Measurements from ENCODE around the gene TBRG4.
A peak's percentile ranks its signal among the peaks of the same experiment; 100 is the strongest.

The TBRG4 gene

GRCh38 chr7:45145881-45146280, 34.4 kb upstream of the TBRG4 start:
- Histone ChIP-seq H4K20me1 (ENCODE audit: control insufficient read depth, insufficient read depth, low read depth, low read length) (no peaks in the 10 kb centered on the region), H3K4me1 (ENCODE audit: control insufficient read depth, low read length) (peaks cover 4% of the 10 kb centered on the region)

GRCh38 chr7:45143616-45144015, 32.1 kb upstream of the TBRG4 start:
- H3K36me3 ChIP-seq (ENCODE audit: control insufficient read depth, low read length) = peaks cover 3% of the 10 kb centered on the region
- no peaks in the 10 kb centered on the region for H4K20me1 ChIP-seq (ENCODE audit: control insufficient read depth, insufficient read depth, low read depth, low read length)
- TF ChIP-seq EZH2phosphoT487 (IDR thresholded peaks at IDR 0.05; ENCODE audit: borderline replicate concordance, low read length) = no peak
- TF ChIP-seq CTCF (IDR thresholded peaks at IDR 0.05; ENCODE audit: low read depth, low read length, poor library complexity, severe bottlenecking) = no peak
- no peaks in the 10 kb centered on the region for H3F3A ChIP-seq (ENCODE audit: control insufficient read depth, insufficient read depth)
- H3K79me2 ChIP-seq (ENCODE audit: control insufficient read depth, low read length) = no peaks in the 10 kb centered on the region
- H3K9me3 ChIP-seq (ENCODE audit: control insufficient read depth, insufficient read depth, low read length) = peaks cover 7% of the 10 kb centered on the region; the same call in 1 of the 2 replicates
- H3K27ac ChIP-seq (ENCODE audit: low read depth, low read length) = no peak overlapping the region
- H3K27me3 ChIP-seq (ENCODE audit: control insufficient read depth, low read length) = peaks cover 18% of the 10 kb centered on the region
- H3K4me1 ChIP-seq (ENCODE audit: control insufficient read depth, low read length) = peaks cover 24% of the 10 kb centered on the region
- H3K4me3 ChIP-seq (ENCODE audit: low read length) = no peak overlapping the region
- no peak overlapping the region for H3K4me2 ChIP-seq (ENCODE audit: low read length)
- no peaks in the 10 kb centered on the region for H3K9me2 ChIP-seq (replicated peaks; ENCODE audit: control insufficient read depth, low read length)

More at GRCh38 chr7:45145881-45146280, 34.4 kb upstream of the TBRG4 start:
- Histone ChIP-seq H3K4me2 (ENCODE audit: low read length) (no peak overlapping the region), H3K4me3 (ENCODE audit: low read length) (no peak overlapping the region), H3K9me3 (ENCODE audit: control insufficient read depth, insufficient read depth, low read length) (peaks cover 3% of the 10 kb centered on the region; the same call in 1 of the 2 replicates), H3K79me2 (ENCODE audit: control insufficient read depth, low read length) (no peaks in the 10 kb centered on the region), H3K27me3 (ENCODE audit: control insufficient read depth, low read length) (peaks cover 29% of the 10 kb centered on the region), H3K27ac (ENCODE audit: low read depth, low read length) (no peak overlapping the region), H3K9me2 (replicated peaks; ENCODE audit: control insufficient read depth, low read length) (no peaks in the 10 kb centered on the region), H3K36me3 (ENCODE audit: control insufficient read depth, low read length) (no peaks in the 10 kb centered on the region; the same call in 1 of the 2 replicates), H3F3A (ENCODE audit: control insufficient read depth, insufficient read depth) (no peaks in the 10 kb centered on the region)
- TF ChIP-seq EZH2phosphoT487 (IDR thresholded peaks at IDR 0.05; ENCODE audit: borderline replicate concordance, low read length) (no peak), CTCF (IDR thresholded peaks at IDR 0.05; ENCODE audit: low read depth, low read length, poor library complexity, severe bottlenecking) (no peak)

- H3F3A ChIP-seq (ENCODE audit: control insufficient read depth, insufficient read depth) = peaks cover 4% of the 10 kb centered on the region; the same call in 1 of the 2 replicates
- TF ChIP-seq CTCF (IDR thresholded peaks at IDR 0.05; ENCODE audit: low read depth, low read length, poor library complexity, severe bottlenecking) (no peak), EZH2phosphoT487 (IDR thresholded peaks at IDR 0.05; ENCODE audit: borderline replicate concordance, low read length) (no peak)
- H3K27me3 ChIP-seq (ENCODE audit: control insufficient read depth, low read length) = no peaks in the 10 kb centered on the region
- peaks cover 3% of the 10 kb centered on the region for H3K36me3 ChIP-seq (ENCODE audit: control insufficient read depth, low read length)
- H3K79me2 ChIP-seq (ENCODE audit: control insufficient read depth, low read length) = no peaks in the 10 kb centered on the region
- 0 out of 2 replicates have a peak overlapping the region, but pooled peaks have one; percentile 17 for H3K27ac ChIP-seq (ENCODE audit: low read depth, low read length)
- peak overlapping the region; percentile 59 for H3K4me2 ChIP-seq (ENCODE audit: low read length)
- no peaks in the 10 kb centered on the region for H3K9me2 ChIP-seq (replicated peaks; ENCODE audit: control insufficient read depth, low read length)
- peaks cover 38% of the 10 kb centered on the region for H3K4me1 ChIP-seq (ENCODE audit: control insufficient read depth, low read length)
- H3K9me3 ChIP-seq (ENCODE audit: control insufficient read depth, insufficient read depth, low read length) = peaks cover 7% of the 10 kb centered on the region; the same call in 1 of the 2 replicates
- H4K20me1 ChIP-seq (ENCODE audit: control insufficient read depth, insufficient read depth, low read depth, low read length) = no peaks in the 10 kb centered on the region
- H3K4me3 ChIP-seq (ENCODE audit: low read length) = peak overlapping the region; percentile 63
Observed at GRCh38 chr7:45140827-45141226, 29.3 kb upstream of the TBRG4 start.
